Mammary epithelial cell (primary cell): ENCODE measurements around the gene CDCA8.

Experiments used
- CTCF ChIP-seq, 2 donors: IDR thresholded peaks in 1 of 2; conservative IDR thresholded peaks in 1 of 2; 2 replicates each; pipeline ENCODE4 v1.5.1; 2011 to 2012; ENCODE audit warnings: inconsistent platforms in 2 of 2, low read length in 2 of 2, mild to moderate bottlenecking in 2 of 2, control low read depth in 1 of 2, low read depth in 1 of 2; ENCODE audit not compliant: insufficient read depth in 1 of 2; ENCODE audit errors: extremely low read depth in 1 of 2
- EZH2 ChIP-seq: IDR thresholded peaks from 2 replicates; pipeline ENCODE4 v1.6.1; 2012; ENCODE audit warnings: low read length, inconsistent platforms, borderline replicate concordance

DNA sequence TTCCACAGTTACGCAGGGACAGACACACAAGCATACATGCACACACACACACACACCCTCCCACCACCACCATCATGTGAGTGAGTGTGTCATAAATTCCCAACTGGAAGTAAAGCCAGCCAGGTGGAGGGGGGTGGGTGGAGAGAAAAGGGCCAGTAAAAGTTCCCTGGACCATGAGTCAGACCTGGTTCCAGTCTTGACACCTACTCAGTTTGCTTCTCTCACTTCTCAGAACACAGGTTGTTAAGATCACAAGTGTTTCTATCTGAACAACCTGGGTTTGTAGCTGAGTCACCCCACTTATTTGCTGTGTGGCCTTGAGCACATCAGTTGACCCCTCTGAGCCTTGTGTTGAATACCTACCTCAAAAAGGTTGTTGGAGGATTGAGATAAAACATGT is 63.0 kb downstream of the CDCA8 start:
- TF ChIP-seq CTCF (conservative IDR thresholded peaks at IDR 0.05 in 1 of 2, IDR thresholded peaks at IDR 0.05 in 1 of 2; ENCODE audit: extremely low read depth in 1 of 2, insufficient read depth in 1 of 2, low read depth in 1 of 2, low read length in 2 of 2) (no peak), EZH2 (no peak)
